ENCODE measurements around the gene ARHGEF28. TPM values are rescaled to one million over a fixed set of nuclear protein-coding genes. Genes with fewer than 3 reads are reported as not detected.

ARHGEF28 gene
- total and polyA plus RNA-seq, 2 of the 4 experiments (the other 2 are of a cell fraction) = 3.6 to 16.0 TPM

- H3K9me3 ChIP-seq (ENCODE audit: control insufficient read depth, insufficient read depth, low read length) = no peaks in the 10 kb centered on the region
- BruUV-seq (replicated peaks) = no TSS peak
- peak overlapping the region; percentile 87 for H2BK20ac ChIP-seq (ENCODE audit: low read depth, low read length)
- peak overlapping the region; percentile 16; the same call in 1 of the 2 replicates for H3K56ac ChIP-seq (ENCODE audit: extremely low read depth, insufficient read depth, low read length)
- no peaks in the 10 kb centered on the region for H4K20me1 ChIP-seq (ENCODE audit: insufficient read depth, low read length)
- H3K27me3 ChIP-seq (ENCODE audit: control insufficient read depth, insufficient read depth, low read length) = no peaks in the 10 kb centered on the region
- in situ Hi-C loops (cut with MboI; ENCODE audit: low sequenced_read_pairs) (no loop called here), dilution Hi-C loops (cut with HindIII; ENCODE audit: low sequenced_read_pairs, unreplicated experiment) (no loop called here), intact Hi-C loops (cut with micrococcal nuclease) (no loop called here)
- peak overlapping the region; percentile 76 for H2AK9ac ChIP-seq (replicated peaks; ENCODE audit: low read depth, low read length, poor library complexity)
- peaks cover 15% of the 10 kb centered on the region; the same call in 1 of the 2 replicates for H3K9me1 ChIP-seq (ENCODE audit: insufficient read depth, low read length)
- no peak overlapping the region for H3K9ac ChIP-seq (ENCODE audit: low read depth, low read length)
- H3K18ac ChIP-seq (ENCODE audit: low read depth, low read length) = peak overlapping the region; percentile 38; the same call in 1 of the 2 replicates
- H3K27ac ChIP-seq (ENCODE audit: insufficient read depth, low read length) = peak overlapping the region; percentile 68
- H2AFZ ChIP-seq (replicated peaks; ENCODE audit: low read length, poor library complexity) = peak overlapping the region; percentile 61
- H3K4me3 ChIP-seq (ENCODE audit: insufficient read depth, low read depth, low read length) = no peak overlapping the region
- H3K4me2 ChIP-seq (ENCODE audit: low read depth, low read length) = peak overlapping the region; percentile 49
- H3K4ac ChIP-seq (ENCODE audit: low read depth, low read length) = peak overlapping the region; percentile 80
- peak; percentile 53 for DNase-seq
- H4K91ac ChIP-seq (ENCODE audit: insufficient read depth, low read depth, low read length) = peak overlapping the region; percentile 66
- peak overlapping the region; percentile 72 for H2BK120ac ChIP-seq (ENCODE audit: low read depth, low read length)
- peak overlapping the region; percentile 42 to 53; a peak in 3 of 4 replicates for H4K8ac ChIP-seq (ENCODE audit: low read depth in 2 of 2, low read length in 2 of 2)
- H3K14ac ChIP-seq (replicated peaks; ENCODE audit: low read depth, low read length) = peak overlapping the region; percentile 53
- H2AK5ac ChIP-seq (ENCODE audit: low read depth, low read length) = peak overlapping the region; percentile 74
- CTCF ChIA-PET = interaction anchor here (0.8 to 1.3 kb wide), 3 partner anchors 13 to 158 kb away, joined by 3 read pairs; no protein-coding TSS in a partner anchor
- POLR2A ChIA-PET (ENCODE audit: unreplicated experiment) = no interaction called here
- peak overlapping the region; percentile 39 for H4K5ac ChIP-seq (ENCODE audit: low read depth, low read length)
- ATAC-seq (ENCODE audit: low read depth) = peak; percentile 79
- peaks cover 12% of the 10 kb centered on the region for H3K4me1 ChIP-seq (ENCODE audit: control insufficient read depth, insufficient read depth, low read length)
- no CpG with 5 or more reads among the region's 11 CpGs for WGBS, 2 experiments (ENCODE audit: extremely low coverage in 2 of 2, insufficient read length in 1 of 2)
- H2BK5ac ChIP-seq (ENCODE audit: low read depth, low read length, poor library complexity, severe bottlenecking) = peak overlapping the region; percentile 84
- H3K79me1 ChIP-seq (ENCODE audit: low read depth in 1 of 2, low read length in 2 of 2) = peaks cover 11 to 67% of the 10 kb centered on the region in 2 experiments; a peak in 3 of 4 replicates
- peak overlapping the region; percentile 73; the same call in 1 of the 2 replicates for H3K23ac ChIP-seq (ENCODE audit: low read depth, low read length)
- no peak for TF ChIP-seq MAZ (IDR thresholded peaks at IDR 0.05; ENCODE audit: borderline replicate concordance, low read depth, low read length)
- no peak for TF ChIP-seq RFX5 (IDR thresholded peaks at IDR 0.05; ENCODE audit: low read depth, low read length)
- no peak for TF ChIP-seq CEBPB (IDR thresholded peaks at IDR 0.05; ENCODE audit: low read depth, low read length)
- TF ChIP-seq BHLHE40 (IDR thresholded peaks at IDR 0.05; ENCODE audit: low read depth, low read length) = no peak
- TF ChIP-seq CHD1 (IDR thresholded peaks at IDR 0.05; ENCODE audit: low read depth, low read length) = no peak
- TF ChIP-seq FOS (IDR thresholded peaks at IDR 0.05; ENCODE audit: low read depth, low read length) = no peak
- H3K36me3 ChIP-seq (ENCODE audit: control insufficient read depth, insufficient read depth, low read length) = peaks cover 6% of the 10 kb centered on the region
- peak overlapping the region; percentile 72; the same call in 1 of the 3 replicates for H2BK15ac ChIP-seq (ENCODE audit: low read depth, low read length)
Observed at GRCh38 chr5:73748510-73749400, 122.8 kb downstream of the ARHGEF28 start.
